ENCODE measurements around the gene SSR4. TPM values are rescaled to one million over a fixed set of nuclear protein-coding genes. Genes with fewer than 3 reads are reported as not detected.

SSR4 gene
- total RNA-seq, 1 donor from 2014 or later = 128 TPM

DNA sequence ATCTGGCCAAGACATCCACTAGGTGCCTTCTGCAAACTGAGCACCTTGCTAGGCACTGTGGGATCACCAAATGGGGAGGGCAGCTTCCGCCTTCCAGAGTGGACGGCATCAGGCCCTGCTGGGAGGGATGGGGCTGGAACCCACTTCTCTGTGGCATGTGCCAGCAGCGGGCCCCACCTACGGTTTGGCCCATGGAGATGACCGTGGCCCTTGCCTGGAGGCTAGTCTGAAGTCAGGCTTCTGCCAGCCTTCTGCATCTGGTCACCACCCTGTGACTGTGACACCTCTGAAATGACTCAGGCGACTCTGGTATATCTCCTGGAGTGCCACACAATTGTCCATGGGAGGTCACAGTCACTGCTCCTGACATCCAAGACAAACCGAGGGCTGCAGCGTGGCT is 7.2 kb downstream of the SSR4 start:
- DNase-seq (ENCODE audit: low read depth) = no peak
- TF ChIP-seq, protein P1, sequence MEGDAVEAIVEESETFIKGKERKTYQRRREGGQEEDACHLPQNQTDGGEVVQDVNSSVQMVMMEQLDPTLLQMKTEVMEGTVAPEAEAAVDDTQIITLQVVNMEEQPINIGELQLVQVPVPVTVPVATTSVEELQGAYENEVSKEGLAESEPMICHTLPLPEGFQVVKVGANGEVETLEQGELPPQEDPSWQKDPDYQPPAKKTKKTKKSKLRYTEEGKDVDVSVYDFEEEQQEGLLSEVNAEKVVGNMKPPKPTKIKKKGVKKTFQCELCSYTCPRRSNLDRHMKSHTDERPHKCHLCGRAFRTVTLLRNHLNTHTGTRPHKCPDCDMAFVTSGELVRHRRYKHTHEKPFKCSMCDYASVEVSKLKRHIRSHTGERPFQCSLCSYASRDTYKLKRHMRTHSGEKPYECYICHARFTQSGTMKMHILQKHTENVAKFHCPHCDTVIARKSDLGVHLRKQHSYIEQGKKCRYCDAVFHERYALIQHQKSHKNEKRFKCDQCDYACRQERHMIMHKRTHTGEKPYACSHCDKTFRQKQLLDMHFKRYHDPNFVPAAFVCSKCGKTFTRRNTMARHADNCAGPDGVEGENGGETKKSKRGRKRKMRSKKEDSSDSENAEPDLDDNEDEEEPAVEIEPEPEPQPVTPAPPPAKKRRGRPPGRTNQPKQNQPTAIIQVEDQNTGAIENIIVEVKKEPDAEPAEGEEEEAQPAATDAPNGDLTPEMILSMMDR (conservative IDR thresholded peaks at IDR 0.05; ENCODE audit: low read depth, low read length) = no peak
- H3K4me3 ChIP-seq (ENCODE audit: low read depth, low read length) = no peak overlapping the region

GRCh38 chrX:153802513-153803045 is 8.1 kb downstream of the SSR4 start:
- H3K4me3 ChIP-seq (ENCODE audit: low read depth, low read length) = no peak overlapping the region
- TF ChIP-seq, protein P1 (conservative IDR thresholded peaks at IDR 0.05; ENCODE audit: low read depth, low read length) = no peak
- DNase-seq (ENCODE audit: low read depth) = no peak

DNA sequence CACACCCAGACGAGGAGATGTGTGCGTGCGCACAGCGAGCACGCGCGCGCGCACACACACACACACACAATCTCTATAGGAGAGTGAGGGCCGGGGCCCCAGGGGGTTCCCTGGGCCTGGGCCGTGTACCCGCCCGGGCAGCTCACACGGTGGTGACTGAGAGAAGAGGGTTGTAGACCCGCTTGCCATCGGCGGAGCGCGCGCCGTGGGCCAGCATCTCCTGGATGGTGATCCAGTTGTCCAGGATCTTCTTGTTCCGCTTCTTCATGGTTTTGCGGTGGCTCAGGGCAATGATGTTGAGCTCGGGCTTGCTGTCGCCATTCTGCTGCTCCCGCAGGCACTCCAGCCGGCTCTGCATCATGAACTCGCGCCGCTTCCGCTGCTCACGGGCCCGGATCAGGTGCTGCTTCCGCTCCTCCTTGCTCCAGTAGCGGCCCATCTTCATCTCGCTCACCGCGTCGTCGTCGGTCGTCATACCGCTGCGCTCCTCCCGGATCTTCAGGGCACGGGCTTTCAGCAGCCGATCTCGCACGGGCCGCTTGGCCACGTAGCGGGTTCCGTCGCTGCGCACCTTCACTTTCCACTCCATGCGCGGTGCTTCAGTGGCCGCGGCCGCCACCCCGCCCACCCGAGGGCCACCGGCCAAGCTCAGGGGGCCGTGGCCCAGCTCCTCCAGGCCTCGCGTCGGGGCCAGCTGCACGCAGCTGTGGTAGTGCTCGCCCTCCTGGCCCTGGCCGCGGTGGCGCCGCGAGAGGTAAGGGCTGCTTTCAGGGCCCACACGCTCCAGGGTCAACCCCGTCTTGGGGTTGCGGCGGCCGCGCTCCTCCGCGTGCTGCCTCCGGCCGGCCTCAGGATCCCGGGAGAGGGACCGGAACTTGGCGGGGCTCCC is 9.0 kb downstream of the SSR4 start:
- H3K4me3 ChIP-seq (ENCODE audit: low read depth, low read length) = no peak overlapping the region

GRCh38 chrX:153804100-153804595 is 9.7 kb downstream of the SSR4 start:
- no peak for DNase-seq (ENCODE audit: low read depth)
- TF ChIP-seq, protein P1 (conservative IDR thresholded peaks at IDR 0.05; ENCODE audit: low read depth, low read length) = no peak

More for the DNA sequence above, 9.0 kb downstream of the SSR4 start:
- TF ChIP-seq, protein P1 (conservative IDR thresholded peaks at IDR 0.05; ENCODE audit: low read depth, low read length) = no peak
- DNase-seq (ENCODE audit: low read depth) = no peak

DNA sequence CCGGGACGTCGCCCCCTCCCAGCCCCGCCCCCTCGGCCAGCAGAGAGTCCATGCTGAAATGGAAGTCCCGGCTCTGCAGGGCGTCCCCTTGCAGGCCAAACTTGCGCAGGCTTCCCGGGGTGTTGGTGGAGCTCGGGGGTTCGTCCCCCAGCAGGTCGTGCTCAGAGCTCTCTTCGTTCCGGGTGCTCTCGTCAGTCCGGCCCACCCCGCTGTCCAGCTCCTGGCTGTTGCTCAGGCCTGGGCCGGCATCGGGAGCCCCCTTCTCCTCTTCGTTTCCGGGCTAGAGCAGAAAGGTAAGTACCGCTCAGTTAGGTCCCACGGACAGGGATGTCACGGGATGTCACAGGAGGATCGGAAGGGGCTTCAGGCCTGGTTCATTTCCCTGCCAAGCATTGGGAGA is 10.2 kb downstream of the SSR4 start:
- no peak for DNase-seq (ENCODE audit: low read depth)
- H3K4me3 ChIP-seq (ENCODE audit: low read depth, low read length) = no peak overlapping the region
- TF ChIP-seq, protein P1 (conservative IDR thresholded peaks at IDR 0.05; ENCODE audit: low read depth, low read length) = no peak

More at GRCh38 chrX:153804100-153804595, 9.7 kb downstream of the SSR4 start:
- no peak overlapping the region for H3K4me3 ChIP-seq (ENCODE audit: low read depth, low read length)

GRCh38 chrX:153805436-153805835 is 11.0 kb downstream of the SSR4 start:
- TF ChIP-seq, protein P1 (conservative IDR thresholded peaks at IDR 0.05; ENCODE audit: low read depth, low read length) = no peak
- DNase-seq (ENCODE audit: low read depth) = no peak
- H3K4me3 ChIP-seq (ENCODE audit: low read depth, low read length) = no peak overlapping the region
